ENCODE results near the gene COX6A2. TPM values are rescaled to one million over a fixed set of nuclear protein-coding genes. Genes with fewer than 3 reads are reported as not detected.

COX6A2 gene
- total and polyA plus RNA-seq, 8 donors = 0.67 TPM; not detected in 7

- Histone ChIP-seq H3K4me1 (peaks cover 16 to 43% of the 10 kb centered on the region in 2 donors), H3K36me3 (peaks cover 0 to 37% of the 10 kb centered on the region in 2 donors), H3K27ac (peak within 1 kb of the TSS; percentile 82 to 93), H3K9me3 (no peaks in the 10 kb centered on the region), H3K27me3 (peaks cover 0 to 19% of the 10 kb centered on the region in 2 donors), H3K4me3 (peak within 1 kb of the TSS; percentile 56 to 62)
- peak; percentile 49 for ATAC-seq
- intact Hi-C loops (cut with DNase I) = no loop called here
- DNase-seq = peak in 3 of 4 donors; percentile 60 to 85 (median 84)
- no peak for TF ChIP-seq CTCF (IDR thresholded peaks at IDR 0.05)
These were observed 43.9 kb upstream of the COX6A2 start, which contains the start of gene TGFB1I1 for GRCh38 chr16:31471875-31472708. Gene TGFB1I1 (plus strand): TSS chr16:31472152. CDS start chr16:31472189, 37 bp downstream.

- no peaks in the 10 kb centered on the region for H3K9me3 ChIP-seq
- no peak for DNase-seq
- no peak for ATAC-seq
- TF ChIP-seq CTCF (IDR thresholded peaks at IDR 0.05) = no peak
- intact Hi-C loops (cut with DNase I) = no loop called here
- H3K27ac ChIP-seq = peak overlapping the region; percentile 82 to 93
- peaks cover 16 to 42% of the 10 kb centered on the region in 2 donors for H3K4me1 ChIP-seq
- H3K4me3 ChIP-seq = peak overlapping the region; percentile 56 to 62
- peaks cover 0 to 19% of the 10 kb centered on the region in 2 donors for H3K27me3 ChIP-seq
- peaks cover 0 to 39% of the 10 kb centered on the region in 2 donors for H3K36me3 ChIP-seq
These were observed 43.2 kb upstream of the COX6A2 start for GRCh38 chr16:31471241-31471874.

- no peak overlapping the region for H3K4me3 ChIP-seq
- DNase-seq (no peak), ATAC-seq (no peak)
- H3K27me3 ChIP-seq = peaks cover 0 to 19% of the 10 kb centered on the region in 2 donors
- no peak for TF ChIP-seq CTCF (IDR thresholded peaks at IDR 0.05)
- H3K27ac ChIP-seq = peak overlapping the region in 1 of 2 donors; percentile 93
- intact Hi-C loops (cut with DNase I) = no loop called here
- peaks cover 16 to 34% of the 10 kb centered on the region in 2 donors for H3K4me1 ChIP-seq
- H3K36me3 ChIP-seq = peaks cover 0 to 39% of the 10 kb centered on the region in 2 donors
- no peaks in the 10 kb centered on the region for H3K9me3 ChIP-seq
These were observed 42.5 kb upstream of the COX6A2 start for GRCh38 chr16:31470615-31471014.

- no peak overlapping the region for H3K27ac ChIP-seq
- H3K36me3 ChIP-seq = peaks cover 0 to 45% of the 10 kb centered on the region in 2 donors
- peaks cover 0 to 17% of the 10 kb centered on the region in 2 donors for H3K27me3 ChIP-seq
- no peaks in the 10 kb centered on the region for H3K9me3 ChIP-seq
- peaks cover 11 to 22% of the 10 kb centered on the region in 2 donors for H3K4me1 ChIP-seq
- DNase-seq (no peak), ATAC-seq (no peak)
- intact Hi-C loops (cut with DNase I) = no loop called here
- TF ChIP-seq CTCF (IDR thresholded peaks at IDR 0.05) = no peak
- no peak overlapping the region for H3K4me3 ChIP-seq
These were observed 39.7 kb upstream of the COX6A2 start for GRCh38 chr16:31467858-31468257.
